HG02798 (cell line): ENCODE measurements around the gene CTSZ.
"Not testable (repeated sequence)": the region's sequence is repeated elsewhere in the genome, so short reads cannot be mapped to it uniquely, and the experiment has no call there.

Source experiments
- ATAC-seq: cut with Tn5 transposase; IDR thresholded peaks from one replicate; pipeline ENCODE4 v1.9.1; 2021; ENCODE audit warnings: mild to moderate bottlenecking; ENCODE audit not compliant: unreplicated experiment, poor library complexity

Gene CTSZ

DNA sequence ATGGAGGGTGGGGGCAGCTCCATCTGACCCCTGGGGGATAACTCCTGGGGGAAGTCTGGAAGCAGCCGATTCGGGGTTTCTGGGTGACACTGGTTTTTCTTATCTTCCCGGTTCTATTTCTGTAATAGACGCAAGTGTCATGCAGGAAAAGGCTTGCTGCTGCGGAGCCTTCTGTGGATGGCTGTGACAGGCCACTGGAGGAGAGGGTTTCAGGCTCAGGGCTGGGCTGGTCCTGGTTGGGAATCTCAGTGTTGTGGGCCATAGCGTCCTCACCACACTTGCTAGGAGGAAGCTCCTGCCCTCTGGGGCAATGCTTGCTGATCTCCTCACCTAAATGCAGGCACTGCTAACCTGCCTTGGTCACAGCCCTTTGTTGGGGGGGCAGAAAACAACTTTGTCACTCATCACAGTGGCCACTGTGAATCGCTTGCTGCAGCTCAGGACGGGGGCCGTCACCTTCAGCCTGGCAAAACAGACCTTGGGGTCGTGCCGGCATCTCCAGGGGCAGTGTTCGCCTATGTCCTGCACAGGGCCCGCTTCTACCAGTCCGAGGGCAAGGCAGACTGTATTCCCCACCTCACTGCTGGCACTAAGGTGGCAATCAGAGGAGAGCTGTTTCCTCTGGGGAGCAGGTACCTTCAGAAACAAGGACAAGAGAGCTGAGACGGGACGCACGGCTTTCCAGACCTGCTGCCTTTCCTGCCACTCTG is 7.8 kb upstream of the CTSZ start:
- no peak for ATAC-seq

DNA sequence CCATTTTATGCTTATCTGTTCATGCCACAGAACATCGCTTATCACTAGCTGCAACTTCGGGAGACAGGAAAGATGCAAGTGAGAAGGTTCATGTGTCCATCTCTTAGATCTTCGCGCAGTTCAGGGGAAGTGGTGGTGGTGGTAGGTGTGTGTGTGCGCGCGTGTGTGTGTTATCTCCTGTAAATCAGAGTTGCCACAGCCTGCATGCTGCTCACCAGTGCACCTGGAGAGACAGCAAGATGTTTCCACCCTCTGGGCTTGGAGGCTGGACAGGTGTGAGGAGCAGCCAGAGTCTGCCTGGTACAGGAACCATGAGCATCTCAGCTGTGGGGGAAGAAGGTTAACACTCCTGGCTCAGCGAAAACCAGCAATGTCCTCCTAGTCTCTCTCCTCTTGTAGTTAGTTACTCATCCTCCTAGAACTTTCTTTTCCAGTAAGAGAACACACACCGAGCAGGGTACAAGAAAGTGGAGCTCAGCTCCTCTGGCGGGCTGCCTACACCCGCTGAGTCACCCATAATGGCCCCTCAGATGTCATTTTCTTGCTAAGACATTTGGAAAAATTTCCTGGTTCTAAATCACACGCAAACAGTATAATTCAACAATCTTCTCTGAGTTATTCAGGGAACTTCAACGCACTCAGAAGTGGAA is 7.0 kb upstream of the CTSZ start:
- no peak for ATAC-seq

DNA sequence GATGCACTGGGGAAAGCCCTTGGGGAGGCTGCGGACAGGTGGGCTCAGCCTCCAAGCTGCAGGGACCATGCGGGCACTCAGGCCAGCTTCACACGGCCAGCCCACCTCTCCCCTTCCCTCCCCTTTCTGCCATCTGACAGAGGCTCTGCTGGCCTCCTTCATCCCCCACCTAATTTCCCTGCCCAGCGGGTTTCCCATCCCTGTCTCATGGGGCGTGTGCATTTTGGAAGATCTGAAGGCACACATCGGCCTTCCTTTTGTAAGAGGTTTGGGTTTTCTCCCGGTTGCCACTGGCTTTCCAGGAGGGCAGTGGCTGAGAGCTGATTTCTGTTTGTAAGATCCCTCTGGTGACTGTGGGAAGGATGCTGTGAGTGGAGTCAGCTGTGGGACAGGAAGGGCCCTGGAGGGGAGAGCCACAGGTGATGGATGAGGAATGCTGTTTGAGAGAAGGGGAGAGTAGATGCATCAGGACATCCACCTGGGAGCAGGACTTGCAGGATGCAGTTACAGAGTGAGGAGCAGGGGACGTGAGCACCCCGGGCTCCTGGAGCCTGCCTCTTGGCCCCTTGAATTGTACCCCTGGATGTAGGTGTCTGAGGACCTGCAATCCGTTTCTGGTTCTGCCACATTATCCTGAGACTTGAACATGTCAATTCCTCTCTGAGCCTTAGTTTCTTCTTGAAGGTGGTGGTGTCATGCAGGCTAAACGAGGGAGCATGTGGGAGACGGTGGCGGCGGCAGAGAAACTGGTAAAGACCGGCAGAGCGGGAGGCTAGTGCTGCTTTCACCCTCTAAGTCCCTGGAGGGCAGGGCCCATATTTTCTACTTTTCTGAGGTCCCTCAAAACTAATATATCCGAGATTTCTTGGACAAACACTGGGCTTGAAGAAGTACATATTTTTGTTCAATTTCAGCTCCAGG is 6.2 kb upstream of the CTSZ start:
- no peak for ATAC-seq

DNA sequence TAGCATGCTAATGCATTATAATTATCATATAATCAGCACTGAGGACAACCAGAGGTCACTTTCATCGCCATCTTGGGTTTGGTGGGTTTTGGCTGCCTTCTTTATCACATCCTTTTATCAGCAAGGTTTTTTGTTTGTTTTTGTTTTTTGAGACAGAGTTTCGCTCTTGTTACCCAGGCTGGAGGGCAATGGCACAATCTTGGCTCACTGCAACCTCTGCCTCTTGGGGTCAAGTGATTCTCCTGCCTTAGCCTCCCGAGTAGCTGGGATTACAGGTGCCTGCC is 4.8 kb upstream of the CTSZ start:
- not testable (repeated sequence) for ATAC-seq

GRCh38 chr20:59010995-59011873 is 4.2 kb upstream of the CTSZ start:
- no peak for ATAC-seq

- ATAC-seq: no peak
Observed at GRCh38 chr20:59010321-59010994, 3.4 kb upstream of the CTSZ start.

- ATAC-seq: no peak
Observed at GRCh38 chr20:59008715-59009336, 1.8 kb upstream of the CTSZ start.

DNA sequence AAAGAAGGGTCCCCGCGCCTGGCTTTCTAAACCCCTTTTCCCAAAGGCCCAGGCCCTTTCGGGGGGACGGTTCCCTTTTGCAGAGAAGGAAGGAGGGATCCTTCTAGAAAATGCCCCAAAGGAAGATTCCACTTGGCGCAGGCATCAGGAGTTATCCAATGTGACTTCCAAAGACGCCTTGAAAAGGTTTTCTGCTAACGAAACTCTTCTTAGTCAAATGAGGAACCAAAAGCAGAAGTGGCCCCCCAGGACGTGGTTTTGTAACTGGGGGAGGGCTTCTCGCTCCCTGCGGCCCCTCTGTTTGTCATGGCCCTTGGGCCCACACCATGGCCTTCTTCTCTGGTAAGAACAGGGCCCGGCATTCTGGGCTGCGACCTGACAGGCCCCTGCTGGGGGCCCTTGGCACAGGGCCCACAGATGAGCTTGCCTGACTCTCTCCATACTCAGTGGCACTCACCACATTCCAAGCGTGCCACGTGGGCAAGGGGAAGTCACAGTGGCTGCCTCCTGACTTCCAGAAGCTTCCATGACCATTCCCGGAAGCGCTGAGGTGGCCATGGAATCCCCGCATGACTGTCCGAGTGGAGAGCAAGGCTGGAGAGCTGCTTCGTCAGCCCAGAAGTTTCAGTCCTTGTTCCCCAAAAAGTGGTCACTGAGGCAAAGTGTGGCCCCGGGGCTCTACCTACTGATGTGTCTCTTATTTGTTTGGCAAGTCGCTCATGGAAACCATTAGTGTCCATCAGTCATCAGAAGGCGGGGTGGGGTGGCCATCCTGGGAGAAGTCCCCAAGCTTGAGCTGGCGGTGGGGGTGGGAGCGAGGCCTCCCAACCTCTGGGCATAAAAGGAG is 834 bp upstream of the CTSZ start:
- ATAC-seq: peak; percentile 28

GRCh38 chr20:59006167-59006863 is 739 bp downstream of the CTSZ start:
- ATAC-seq: no peak

GRCh38 chr20:59005523-59006166 is 1.4 kb downstream of the CTSZ start:
- ATAC-seq: no peak

DNA sequence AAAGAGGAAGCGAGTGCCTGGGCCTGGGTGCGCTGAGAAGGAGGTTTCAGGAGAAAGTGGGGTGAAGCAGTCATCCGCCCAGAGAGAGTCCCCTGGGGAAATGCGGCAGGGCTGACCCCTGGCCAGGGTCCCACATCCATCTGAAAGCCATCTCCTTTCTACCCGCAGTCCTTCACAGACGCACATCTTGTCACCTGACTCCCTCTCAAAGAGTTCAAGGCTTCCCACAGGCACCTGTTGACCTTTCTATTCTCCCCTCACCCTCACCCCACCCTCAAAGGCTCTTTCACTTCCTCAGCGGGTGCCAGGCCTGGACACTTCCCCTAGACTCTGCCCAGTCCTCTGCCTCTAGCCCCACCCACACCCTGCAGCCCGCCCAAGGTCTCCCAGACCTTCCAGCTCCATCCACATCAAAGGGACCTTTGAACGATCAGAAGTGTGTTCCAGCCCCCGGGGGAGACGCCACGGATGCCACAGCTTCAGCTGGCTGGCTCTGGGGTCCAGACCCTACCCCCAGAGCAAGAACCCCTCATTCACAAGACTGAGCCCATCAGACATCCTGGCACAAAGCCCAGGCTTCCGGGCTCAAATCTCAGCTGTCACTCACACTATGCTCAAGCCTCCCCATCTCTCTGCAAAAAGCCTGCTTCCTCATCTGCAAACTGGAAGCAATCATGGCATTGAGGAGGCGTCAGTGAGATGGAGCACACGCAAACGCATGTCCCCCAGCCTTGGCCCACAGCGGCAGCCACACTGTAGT is 2.1 kb downstream of the CTSZ start:
- ATAC-seq: peak; percentile 69

DNA sequence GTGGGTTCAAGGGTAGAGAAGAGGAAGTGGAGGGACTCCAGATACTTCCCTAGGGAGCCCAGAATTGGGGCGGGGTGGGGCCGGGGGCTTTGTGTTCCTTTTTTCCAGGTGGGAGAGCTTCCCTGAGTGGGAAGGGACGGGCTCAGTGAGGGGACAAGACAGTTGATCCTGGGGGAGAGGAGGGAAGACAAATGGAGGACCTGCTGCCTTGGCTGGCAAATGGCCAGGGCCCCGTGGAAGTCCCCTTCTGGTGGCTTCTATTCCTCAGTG is 2.6 kb downstream of the CTSZ start:
- no peak for ATAC-seq

DNA sequence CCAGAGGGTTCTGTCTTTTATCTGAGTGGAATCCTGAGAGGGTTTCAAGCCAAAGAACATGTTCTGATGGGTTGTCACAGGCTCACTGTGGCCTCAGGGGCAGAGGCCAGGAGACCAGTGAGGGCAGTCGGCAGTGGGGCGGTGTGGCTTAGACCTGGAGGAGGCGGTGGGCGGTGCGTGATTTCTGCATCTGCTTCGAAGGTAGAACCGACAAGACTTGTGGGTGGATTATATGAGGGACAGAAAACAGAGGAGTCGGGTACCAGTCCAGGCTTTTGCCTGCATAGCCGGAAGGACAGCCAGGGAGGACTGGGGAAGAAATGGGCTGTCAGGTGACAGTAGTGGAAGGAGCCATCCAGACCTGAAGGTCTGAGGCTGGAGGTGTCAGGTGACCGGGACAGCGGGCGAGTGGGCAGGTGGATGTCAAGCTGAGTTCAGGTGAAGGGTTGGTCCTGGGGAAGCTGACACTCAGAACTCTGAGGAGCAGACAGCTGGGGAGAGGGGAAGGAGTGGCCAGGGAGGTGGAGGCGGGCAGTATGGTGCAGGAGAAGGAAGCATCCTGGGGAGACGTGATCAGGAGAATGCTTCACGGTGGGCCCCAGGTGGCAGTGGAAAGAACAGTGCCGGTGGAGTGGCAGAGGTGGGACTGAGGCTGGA is 3.1 kb downstream of the CTSZ start:
- no peak for ATAC-seq

DNA sequence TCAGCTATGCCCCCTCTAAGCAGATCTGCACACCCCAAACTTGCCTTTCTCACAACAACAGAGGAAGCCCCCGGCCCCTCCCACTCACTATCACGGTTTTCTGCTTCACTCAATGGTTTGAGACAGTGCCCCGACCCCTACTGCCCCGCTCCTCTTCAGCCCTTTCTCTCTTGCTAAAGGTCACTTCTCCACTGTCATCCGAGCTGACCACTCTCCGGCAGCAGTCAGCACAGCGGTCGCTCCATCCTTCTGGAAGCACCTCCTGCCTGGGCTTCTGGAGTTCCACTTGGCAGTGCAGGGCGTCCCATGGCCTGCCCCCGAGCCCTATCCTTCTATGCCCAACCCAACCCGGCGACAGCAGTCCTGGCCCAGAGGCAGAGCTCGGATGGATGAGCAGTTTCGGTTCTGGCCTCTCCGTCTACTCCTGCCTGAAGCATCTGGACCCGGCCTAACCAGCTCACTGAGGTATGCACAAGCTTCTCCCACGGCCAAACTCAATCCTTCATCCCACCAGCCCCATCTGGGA is 4.1 kb downstream of the CTSZ start:
- ATAC-seq: no peak

DNA sequence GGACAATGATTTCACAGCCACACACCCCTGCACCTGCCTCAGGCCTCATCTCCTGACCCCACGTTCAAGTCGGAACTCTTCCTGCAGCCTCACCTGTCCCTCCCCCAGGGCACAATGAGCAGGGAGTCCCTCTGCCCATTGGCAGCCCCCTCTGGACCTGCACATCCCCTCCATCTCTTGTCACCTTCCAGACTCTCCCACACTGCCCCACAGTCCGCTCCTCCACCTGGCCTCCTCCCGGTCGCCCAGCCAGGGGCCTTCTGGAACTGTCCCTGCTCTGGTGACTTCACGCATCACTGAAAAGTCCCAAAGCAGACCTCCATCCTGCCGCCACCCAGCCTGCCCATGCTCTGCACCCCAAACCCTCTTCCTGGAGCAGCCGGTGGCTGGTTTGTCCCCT is 4.7 kb downstream of the CTSZ start:
- ATAC-seq: no peak

DNA sequence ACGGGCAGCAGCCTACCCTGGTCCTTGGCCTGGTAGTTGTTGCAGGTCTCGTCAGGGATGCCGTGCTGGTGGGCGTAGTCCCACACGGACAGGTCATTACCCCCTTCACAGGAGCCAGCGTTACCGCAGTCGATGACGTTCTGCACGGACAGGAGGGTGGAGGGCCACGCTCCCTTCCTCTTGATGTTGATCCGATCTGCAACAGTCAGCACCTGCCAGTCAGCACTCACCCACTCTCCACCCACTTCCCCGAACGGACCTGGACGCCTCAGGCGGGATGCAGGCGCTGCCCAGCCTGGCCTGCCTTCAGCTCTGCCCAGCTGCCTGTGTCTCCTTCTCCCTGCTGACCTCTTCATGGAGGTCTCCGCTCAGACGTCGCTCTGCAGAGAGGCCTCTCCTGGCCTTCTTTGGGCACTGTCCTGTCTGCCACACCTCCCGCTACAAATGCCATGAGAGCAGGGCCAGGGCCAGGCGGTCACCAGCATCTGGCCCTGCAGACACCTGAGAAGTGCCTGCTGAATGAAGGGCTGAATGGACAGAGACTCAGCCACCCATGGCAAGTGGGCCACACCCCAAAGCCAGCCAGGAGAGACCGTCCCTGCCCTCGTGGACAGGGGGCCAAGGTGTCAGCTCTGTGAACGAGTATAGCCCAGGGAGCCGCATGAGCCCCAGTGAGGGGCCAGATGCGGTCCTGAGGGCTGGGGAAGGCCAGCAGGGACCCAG is 5.4 kb downstream of the CTSZ start:
- no peak for ATAC-seq
